Mammary epithelial cell (primary cell): ENCODE measurements around the gene ARHGEF19.

Source experiments
- CTCF ChIP-seq, 2 donors: IDR thresholded peaks in 1 of 2; conservative IDR thresholded peaks in 1 of 2; 2 replicates each; pipeline ENCODE4 v1.5.1; 2011 to 2012; ENCODE audit warnings: inconsistent platforms in 2 of 2, low read length in 2 of 2, mild to moderate bottlenecking in 2 of 2, control low read depth in 1 of 2, low read depth in 1 of 2; ENCODE audit not compliant: insufficient read depth in 1 of 2; ENCODE audit errors: extremely low read depth in 1 of 2
- EZH2 ChIP-seq: IDR thresholded peaks from 2 replicates; pipeline ENCODE4 v1.6.1; 2012; ENCODE audit warnings: low read length, inconsistent platforms, borderline replicate concordance

GRCh38 chr1:16167331-16168143, 44.9 kb downstream of the ARHGEF19 start:
- TF ChIP-seq CTCF (conservative IDR thresholded peaks at IDR 0.05 in 1 of 2, IDR thresholded peaks at IDR 0.05 in 1 of 2; ENCODE audit: extremely low read depth in 1 of 2, insufficient read depth in 1 of 2, low read depth in 1 of 2, low read length in 2 of 2) (no peak), EZH2 (no peak)
